Sigmoid colon (tissue), 4 donors: Measurements from ENCODE around the gene CNNM3.

Experiments used
- EP300 ChIP-seq, 4 donors: sonication (generic); formaldehyde crosslinking; IDR thresholded peaks; one replicate each; pipeline ENCODE4 v1.6.1; 2017; ENCODE audit warnings: antibody characterized with exemption in 4 of 4
- POLR2A ChIP-seq, 2 donors: fragments of 450-650 bp; IDR thresholded peaks; one replicate each; pipeline ENCODE4 v1.6.1; 2016; ENCODE audit warnings: antibody characterized with exemption in 2 of 2, mild to moderate bottlenecking in 2 of 2, moderate library complexity in 2 of 2
- POLR2AphosphoS5 ChIP-seq, 4 donors: sonication (generic); formaldehyde crosslinking; IDR thresholded peaks; one replicate each; pipeline ENCODE4 v1.6.1; 2017; ENCODE audit warnings: antibody characterized with exemption in 4 of 4
- TF ChIP-seq, protein P1 (sequence below), 4 experiments: fragments of 450-650 bp in 3 of 4; fragments of 200-600 bp in 1 of 4; IDR thresholded peaks; one replicate each; pipeline ENCODE4 v1.5.1; 2016 to 2019; ENCODE audit warnings: antibody characterized with exemption in 4 of 4, mild to moderate bottlenecking in 3 of 4, moderate library complexity in 2 of 4

DNA sequence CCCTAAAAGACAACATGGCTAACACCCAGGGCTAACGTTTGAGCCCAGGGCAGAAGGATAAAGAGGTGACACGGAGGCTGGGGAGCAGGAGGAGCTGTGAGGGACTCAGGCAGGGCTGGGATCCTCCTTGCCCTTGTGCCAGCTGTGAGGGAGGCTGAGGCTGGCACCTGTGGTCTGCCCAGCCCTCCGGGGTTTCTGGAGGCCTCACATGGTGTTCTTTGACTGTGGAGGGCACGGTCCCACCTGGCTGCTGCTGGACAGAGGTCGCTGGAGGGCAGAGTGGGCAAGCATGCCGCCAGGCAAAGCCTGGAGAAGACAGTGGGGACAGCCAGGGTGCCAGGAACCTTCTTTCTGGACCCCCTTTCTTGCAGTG, 26.8 kb upstream of the CNNM3 start:
- TF ChIP-seq EP300 (IDR thresholded peaks at IDR 0.05) (no peak), POLR2A (IDR thresholded peaks at IDR 0.05) (no peak), POLR2AphosphoS5 (IDR thresholded peaks at IDR 0.05) (no peak)
- TF ChIP-seq, protein P1, sequence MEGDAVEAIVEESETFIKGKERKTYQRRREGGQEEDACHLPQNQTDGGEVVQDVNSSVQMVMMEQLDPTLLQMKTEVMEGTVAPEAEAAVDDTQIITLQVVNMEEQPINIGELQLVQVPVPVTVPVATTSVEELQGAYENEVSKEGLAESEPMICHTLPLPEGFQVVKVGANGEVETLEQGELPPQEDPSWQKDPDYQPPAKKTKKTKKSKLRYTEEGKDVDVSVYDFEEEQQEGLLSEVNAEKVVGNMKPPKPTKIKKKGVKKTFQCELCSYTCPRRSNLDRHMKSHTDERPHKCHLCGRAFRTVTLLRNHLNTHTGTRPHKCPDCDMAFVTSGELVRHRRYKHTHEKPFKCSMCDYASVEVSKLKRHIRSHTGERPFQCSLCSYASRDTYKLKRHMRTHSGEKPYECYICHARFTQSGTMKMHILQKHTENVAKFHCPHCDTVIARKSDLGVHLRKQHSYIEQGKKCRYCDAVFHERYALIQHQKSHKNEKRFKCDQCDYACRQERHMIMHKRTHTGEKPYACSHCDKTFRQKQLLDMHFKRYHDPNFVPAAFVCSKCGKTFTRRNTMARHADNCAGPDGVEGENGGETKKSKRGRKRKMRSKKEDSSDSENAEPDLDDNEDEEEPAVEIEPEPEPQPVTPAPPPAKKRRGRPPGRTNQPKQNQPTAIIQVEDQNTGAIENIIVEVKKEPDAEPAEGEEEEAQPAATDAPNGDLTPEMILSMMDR (IDR thresholded peaks at IDR 0.05): no peak
